DMS53 treated with DMSO at 0.1 percent for 48 hours (cell line): Measurements from ENCODE around the gene ARSI.

Experiments
- DNase-seq: peaks from one replicate; lab custom pipeline; 2025; ENCODE audit not compliant: unreplicated experiment; lab: John Stamatoyannopoulos, UW

The ARSI gene

GRCh38 chr5:150271296-150271692 is 31.4 kb downstream of the ARSI start:
- DNase-seq: no peak

- no peak for DNase-seq
These were observed 32.0 kb downstream of the ARSI start for GRCh38 chr5:150270541-150271295.

- DNase-seq: no peak
These were observed 35.8 kb downstream of the ARSI start for GRCh38 chr5:150266871-150267291.

GRCh38 chr5:150265870-150266383 is 36.8 kb downstream of the ARSI start:
- no peak for DNase-seq

GRCh38 chr5:150264667-150265603 is 37.8 kb downstream of the ARSI start:
- DNase-seq: no peak

- no peak for DNase-seq
These were observed 38.7 kb downstream of the ARSI start for GRCh38 chr5:150263801-150264621.

- no peak for DNase-seq
These were observed 39.3 kb downstream of the ARSI start for GRCh38 chr5:150263375-150263775.

- DNase-seq: no peak
These were observed 40.2 kb downstream of the ARSI start for GRCh38 chr5:150262502-150262901.

- no peak for DNase-seq
These were observed 41.5 kb downstream of the ARSI start for GRCh38 chr5:150261231-150261630.

GRCh38 chr5:150258130-150258529 is 44.6 kb downstream of the ARSI start:
- DNase-seq: no peak

- no peak for DNase-seq
These were observed 45.3 kb downstream of the ARSI start for GRCh38 chr5:150257424-150257823.

- DNase-seq: no peak
These were observed 46.2 kb downstream of the ARSI start for GRCh38 chr5:150256410-150257064.

- no peak for DNase-seq
These were observed 46.9 kb downstream of the ARSI start for GRCh38 chr5:150255659-150256409.

- no peak for DNase-seq
These were observed 47.9 kb downstream of the ARSI start for GRCh38 chr5:150254774-150255173.

GRCh38 chr5:150254363-150254762 is 48.3 kb downstream of the ARSI start:
- no peak for DNase-seq

GRCh38 chr5:150253416-150254208 is 49.1 kb downstream of the ARSI start:
- DNase-seq: no peak

GRCh38 chr5:150252489-150252888 is 50.2 kb downstream of the ARSI start:
- DNase-seq: no peak

- DNase-seq: no peak
These were observed 51.2 kb downstream of the ARSI start for GRCh38 chr5:150251504-150251903.

- no peak for DNase-seq
These were observed 53.0 kb downstream of the ARSI start for GRCh38 chr5:150249744-150250143.
